ENCODE results near the gene BMPR1B. TPM values are rescaled to one million over a fixed set of nuclear protein-coding genes. Genes with fewer than 3 reads are reported as not detected.

BMPR1B gene
- total and polyA plus RNA-seq, 2 of the 8 experiments (the other 6 are each of a cell fraction or from before 2014, with no cell fraction given): 0.14 to 1.1 TPM

- TF ChIP-seq, protein P1, sequence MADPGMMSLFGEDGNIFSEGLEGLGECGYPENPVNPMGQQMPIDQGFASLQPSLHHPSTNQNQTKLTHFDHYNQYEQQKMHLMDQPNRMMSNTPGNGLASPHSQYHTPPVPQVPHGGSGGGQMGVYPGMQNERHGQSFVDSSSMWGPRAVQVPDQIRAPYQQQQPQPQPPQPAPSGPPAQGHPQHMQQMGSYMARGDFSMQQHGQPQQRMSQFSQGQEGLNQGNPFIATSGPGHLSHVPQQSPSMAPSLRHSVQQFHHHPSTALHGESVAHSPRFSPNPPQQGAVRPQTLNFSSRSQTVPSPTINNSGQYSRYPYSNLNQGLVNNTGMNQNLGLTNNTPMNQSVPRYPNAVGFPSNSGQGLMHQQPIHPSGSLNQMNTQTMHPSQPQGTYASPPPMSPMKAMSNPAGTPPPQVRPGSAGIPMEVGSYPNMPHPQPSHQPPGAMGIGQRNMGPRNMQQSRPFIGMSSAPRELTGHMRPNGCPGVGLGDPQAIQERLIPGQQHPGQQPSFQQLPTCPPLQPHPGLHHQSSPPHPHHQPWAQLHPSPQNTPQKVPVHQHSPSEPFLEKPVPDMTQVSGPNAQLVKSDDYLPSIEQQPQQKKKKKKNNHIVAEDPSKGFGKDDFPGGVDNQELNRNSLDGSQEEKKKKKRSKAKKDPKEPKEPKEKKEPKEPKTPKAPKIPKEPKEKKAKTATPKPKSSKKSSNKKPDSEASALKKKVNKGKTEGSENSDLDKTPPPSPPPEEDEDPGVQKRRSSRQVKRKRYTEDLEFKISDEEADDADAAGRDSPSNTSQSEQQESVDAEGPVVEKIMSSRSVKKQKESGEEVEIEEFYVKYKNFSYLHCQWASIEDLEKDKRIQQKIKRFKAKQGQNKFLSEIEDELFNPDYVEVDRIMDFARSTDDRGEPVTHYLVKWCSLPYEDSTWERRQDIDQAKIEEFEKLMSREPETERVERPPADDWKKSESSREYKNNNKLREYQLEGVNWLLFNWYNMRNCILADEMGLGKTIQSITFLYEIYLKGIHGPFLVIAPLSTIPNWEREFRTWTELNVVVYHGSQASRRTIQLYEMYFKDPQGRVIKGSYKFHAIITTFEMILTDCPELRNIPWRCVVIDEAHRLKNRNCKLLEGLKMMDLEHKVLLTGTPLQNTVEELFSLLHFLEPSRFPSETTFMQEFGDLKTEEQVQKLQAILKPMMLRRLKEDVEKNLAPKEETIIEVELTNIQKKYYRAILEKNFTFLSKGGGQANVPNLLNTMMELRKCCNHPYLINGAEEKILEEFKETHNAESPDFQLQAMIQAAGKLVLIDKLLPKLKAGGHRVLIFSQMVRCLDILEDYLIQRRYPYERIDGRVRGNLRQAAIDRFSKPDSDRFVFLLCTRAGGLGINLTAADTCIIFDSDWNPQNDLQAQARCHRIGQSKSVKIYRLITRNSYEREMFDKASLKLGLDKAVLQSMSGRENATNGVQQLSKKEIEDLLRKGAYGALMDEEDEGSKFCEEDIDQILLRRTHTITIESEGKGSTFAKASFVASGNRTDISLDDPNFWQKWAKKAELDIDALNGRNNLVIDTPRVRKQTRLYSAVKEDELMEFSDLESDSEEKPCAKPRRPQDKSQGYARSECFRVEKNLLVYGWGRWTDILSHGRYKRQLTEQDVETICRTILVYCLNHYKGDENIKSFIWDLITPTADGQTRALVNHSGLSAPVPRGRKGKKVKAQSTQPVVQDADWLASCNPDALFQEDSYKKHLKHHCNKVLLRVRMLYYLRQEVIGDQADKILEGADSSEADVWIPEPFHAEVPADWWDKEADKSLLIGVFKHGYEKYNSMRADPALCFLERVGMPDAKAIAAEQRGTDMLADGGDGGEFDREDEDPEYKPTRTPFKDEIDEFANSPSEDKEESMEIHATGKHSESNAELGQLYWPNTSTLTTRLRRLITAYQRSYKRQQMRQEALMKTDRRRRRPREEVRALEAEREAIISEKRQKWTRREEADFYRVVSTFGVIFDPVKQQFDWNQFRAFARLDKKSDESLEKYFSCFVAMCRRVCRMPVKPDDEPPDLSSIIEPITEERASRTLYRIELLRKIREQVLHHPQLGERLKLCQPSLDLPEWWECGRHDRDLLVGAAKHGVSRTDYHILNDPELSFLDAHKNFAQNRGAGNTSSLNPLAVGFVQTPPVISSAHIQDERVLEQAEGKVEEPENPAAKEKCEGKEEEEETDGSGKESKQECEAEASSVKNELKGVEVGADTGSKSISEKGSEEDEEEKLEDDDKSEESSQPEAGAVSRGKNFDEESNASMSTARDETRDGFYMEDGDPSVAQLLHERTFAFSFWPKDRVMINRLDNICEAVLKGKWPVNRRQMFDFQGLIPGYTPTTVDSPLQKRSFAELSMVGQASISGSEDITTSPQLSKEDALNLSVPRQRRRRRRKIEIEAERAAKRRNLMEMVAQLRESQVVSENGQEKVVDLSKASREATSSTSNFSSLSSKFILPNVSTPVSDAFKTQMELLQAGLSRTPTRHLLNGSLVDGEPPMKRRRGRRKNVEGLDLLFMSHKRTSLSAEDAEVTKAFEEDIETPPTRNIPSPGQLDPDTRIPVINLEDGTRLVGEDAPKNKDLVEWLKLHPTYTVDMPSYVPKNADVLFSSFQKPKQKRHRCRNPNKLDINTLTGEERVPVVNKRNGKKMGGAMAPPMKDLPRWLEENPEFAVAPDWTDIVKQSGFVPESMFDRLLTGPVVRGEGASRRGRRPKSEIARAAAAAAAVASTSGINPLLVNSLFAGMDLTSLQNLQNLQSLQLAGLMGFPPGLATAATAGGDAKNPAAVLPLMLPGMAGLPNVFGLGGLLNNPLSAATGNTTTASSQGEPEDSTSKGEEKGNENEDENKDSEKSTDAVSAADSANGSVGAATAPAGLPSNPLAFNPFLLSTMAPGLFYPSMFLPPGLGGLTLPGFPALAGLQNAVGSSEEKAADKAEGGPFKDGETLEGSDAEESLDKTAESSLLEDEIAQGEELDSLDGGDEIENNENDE (IDR thresholded peaks at IDR 0.05; ENCODE audit: insufficient replicate concordance, low read length): no peak
- TF ChIP-seq BCL11A (IDR thresholded peaks at IDR 0.05; ENCODE audit: low read depth in 2 of 2, low read length in 2 of 2): no peak
Measured at GRCh38 chr4:94767446-94767845, 9.7 kb downstream of the BMPR1B start (continued).

All from H1 (cell line).